ENCODE measurements around the gene CADM1. TPM values are rescaled to one million over a fixed set of nuclear protein-coding genes. Genes with fewer than 3 reads are reported as not detected.

CADM1 gene
- total RNA-seq, 1 experiment from 2014 or later = 12.9 TPM

DNA sequence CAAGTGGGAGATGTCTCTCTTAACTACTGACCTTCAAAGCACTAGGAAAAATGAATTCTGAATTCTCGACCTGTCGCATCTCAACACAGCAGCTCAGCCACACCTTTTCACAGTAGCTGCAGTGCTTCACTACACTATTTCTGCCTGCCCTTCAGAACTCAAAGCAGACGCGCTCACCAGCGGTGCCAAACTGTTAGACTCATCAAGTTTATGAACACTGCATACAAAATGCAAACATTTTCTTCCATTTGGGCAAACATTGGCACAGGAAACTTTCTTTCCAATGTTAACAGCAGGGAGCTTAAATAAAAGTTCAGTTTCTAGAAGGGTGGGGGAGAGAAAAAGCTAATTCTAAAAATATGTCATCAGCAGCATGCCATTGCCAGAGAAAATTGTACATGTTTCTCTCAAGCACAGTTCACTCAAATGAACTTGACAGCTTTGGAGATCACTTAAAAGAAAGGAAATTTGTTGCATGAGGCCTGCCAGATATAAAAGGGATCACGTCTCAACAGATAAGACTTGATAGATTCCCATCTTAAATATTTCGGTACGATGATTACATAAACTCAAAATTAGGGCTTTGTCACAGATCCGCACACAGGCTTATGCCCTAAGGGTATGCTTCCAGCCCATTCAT lies 82.7 kb downstream of the CADM1 start:
- Histone ChIP-seq H3K9me3 (ENCODE audit: low read depth, low read length, poor library complexity, severe bottlenecking) (no peaks in the 10 kb centered on the region), H3K4me3 (ENCODE audit: low read depth, low read length, poor library complexity, severe bottlenecking) (no peak overlapping the region), H3K27ac (ENCODE audit: low read depth, low read length, poor library complexity, severe bottlenecking) (no peak overlapping the region), H3K36me3 (ENCODE audit: insufficient read depth, low read length, poor library complexity, severe bottlenecking) (no peaks in the 10 kb centered on the region), H3K27me3 (replicated peaks; ENCODE audit: insufficient read depth, low read depth, low read length, poor library complexity) (no peaks in the 10 kb centered on the region), H3K4me1 (ENCODE audit: insufficient read depth, low read length, poor library complexity, severe bottlenecking) (no peaks in the 10 kb centered on the region)
- BruUV-seq (replicated peaks) = no TSS peak
- no peak for DNase-seq (ENCODE audit: low spot score)
- ChIA-PET CTCF (no interaction called here), POLR2A (ENCODE audit: low non-redundant PET) (no interaction called here)
- TF ChIP-seq, protein P1, sequence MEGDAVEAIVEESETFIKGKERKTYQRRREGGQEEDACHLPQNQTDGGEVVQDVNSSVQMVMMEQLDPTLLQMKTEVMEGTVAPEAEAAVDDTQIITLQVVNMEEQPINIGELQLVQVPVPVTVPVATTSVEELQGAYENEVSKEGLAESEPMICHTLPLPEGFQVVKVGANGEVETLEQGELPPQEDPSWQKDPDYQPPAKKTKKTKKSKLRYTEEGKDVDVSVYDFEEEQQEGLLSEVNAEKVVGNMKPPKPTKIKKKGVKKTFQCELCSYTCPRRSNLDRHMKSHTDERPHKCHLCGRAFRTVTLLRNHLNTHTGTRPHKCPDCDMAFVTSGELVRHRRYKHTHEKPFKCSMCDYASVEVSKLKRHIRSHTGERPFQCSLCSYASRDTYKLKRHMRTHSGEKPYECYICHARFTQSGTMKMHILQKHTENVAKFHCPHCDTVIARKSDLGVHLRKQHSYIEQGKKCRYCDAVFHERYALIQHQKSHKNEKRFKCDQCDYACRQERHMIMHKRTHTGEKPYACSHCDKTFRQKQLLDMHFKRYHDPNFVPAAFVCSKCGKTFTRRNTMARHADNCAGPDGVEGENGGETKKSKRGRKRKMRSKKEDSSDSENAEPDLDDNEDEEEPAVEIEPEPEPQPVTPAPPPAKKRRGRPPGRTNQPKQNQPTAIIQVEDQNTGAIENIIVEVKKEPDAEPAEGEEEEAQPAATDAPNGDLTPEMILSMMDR (conservative IDR thresholded peaks at IDR 0.05; ENCODE audit: low read depth, low read length) = no peak
- no peak for TF ChIP-seq EZH2 (IDR thresholded peaks at IDR 0.05; ENCODE audit: borderline replicate concordance, low read depth, low read length, poor library complexity, severe bottlenecking)
- intact Hi-C loops (cut with micrococcal nuclease; ENCODE audit: unreplicated experiment) = no loop called here

DNA sequence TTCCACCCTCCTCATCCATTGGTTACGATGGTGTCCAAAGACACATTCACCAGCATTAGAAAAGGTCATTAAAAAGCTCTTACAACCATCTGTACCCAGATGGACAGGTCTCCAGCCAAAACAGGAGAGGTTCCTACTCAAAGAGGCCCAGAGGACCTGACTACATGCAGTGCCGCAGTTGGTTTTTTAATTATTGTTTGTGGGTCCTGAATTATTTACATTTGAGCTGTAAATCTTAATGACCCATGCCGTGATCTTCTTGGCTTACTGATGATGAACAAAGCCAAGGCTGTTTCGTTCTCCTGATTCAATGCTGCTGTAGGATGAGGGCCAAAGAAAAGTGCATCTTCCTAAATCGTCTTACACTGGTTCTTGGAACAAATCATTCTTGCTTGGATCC lies 83.7 kb downstream of the CADM1 start:
- H3K27ac ChIP-seq (ENCODE audit: low read depth, low read length, poor library complexity, severe bottlenecking) = no peak overlapping the region
- no peaks in the 10 kb centered on the region for H3K27me3 ChIP-seq (replicated peaks; ENCODE audit: insufficient read depth, low read depth, low read length, poor library complexity)
- ChIA-PET POLR2A (ENCODE audit: low non-redundant PET) (no interaction called here), CTCF (no interaction called here)
- DNase-seq (ENCODE audit: low spot score) = no peak
- no peak overlapping the region for H3K4me3 ChIP-seq (ENCODE audit: low read depth, low read length, poor library complexity, severe bottlenecking)
- intact Hi-C loops (cut with micrococcal nuclease; ENCODE audit: unreplicated experiment) = no loop called here
- H3K4me1 ChIP-seq (ENCODE audit: insufficient read depth, low read length, poor library complexity, severe bottlenecking) = no peaks in the 10 kb centered on the region
- no peak for TF ChIP-seq EZH2 (IDR thresholded peaks at IDR 0.05; ENCODE audit: borderline replicate concordance, low read depth, low read length, poor library complexity, severe bottlenecking)
- TF ChIP-seq, protein P1 (conservative IDR thresholded peaks at IDR 0.05; ENCODE audit: low read depth, low read length) = no peak
- no peaks in the 10 kb centered on the region for H3K9me3 ChIP-seq (ENCODE audit: low read depth, low read length, poor library complexity, severe bottlenecking)
- BruUV-seq (replicated peaks) = no TSS peak
- no peaks in the 10 kb centered on the region for H3K36me3 ChIP-seq (ENCODE audit: insufficient read depth, low read length, poor library complexity, severe bottlenecking)

DNA sequence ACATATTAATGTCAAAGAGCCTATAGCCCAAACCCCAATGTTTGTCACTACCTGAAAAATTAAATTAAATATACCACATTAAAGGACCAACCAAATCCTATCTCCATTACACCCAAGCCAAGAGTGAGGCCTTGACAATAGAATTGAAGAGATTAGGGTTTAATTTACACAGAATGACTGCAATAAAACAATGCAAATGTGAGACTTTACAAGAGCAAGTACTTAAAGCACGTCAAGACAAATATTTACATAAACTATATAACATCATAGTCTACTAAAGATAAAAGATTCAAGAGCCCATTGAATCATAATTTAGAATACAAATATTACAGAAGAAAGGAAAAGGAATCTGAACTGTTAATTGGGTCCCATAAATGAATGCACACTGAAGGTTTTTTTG lies 85.6 kb downstream of the CADM1 start:
- intact Hi-C loops (cut with micrococcal nuclease; ENCODE audit: unreplicated experiment) = no loop called here
- Histone ChIP-seq H3K4me3 (ENCODE audit: low read depth, low read length, poor library complexity, severe bottlenecking) (no peak overlapping the region), H3K9me3 (ENCODE audit: low read depth, low read length, poor library complexity, severe bottlenecking) (no peaks in the 10 kb centered on the region), H3K36me3 (ENCODE audit: insufficient read depth, low read length, poor library complexity, severe bottlenecking) (no peaks in the 10 kb centered on the region), H3K27me3 (replicated peaks; ENCODE audit: insufficient read depth, low read depth, low read length, poor library complexity) (no peaks in the 10 kb centered on the region), H3K27ac (ENCODE audit: low read depth, low read length, poor library complexity, severe bottlenecking) (no peak overlapping the region), H3K4me1 (ENCODE audit: insufficient read depth, low read length, poor library complexity, severe bottlenecking) (no peaks in the 10 kb centered on the region)
- TF ChIP-seq, protein P1 (conservative IDR thresholded peaks at IDR 0.05; ENCODE audit: low read depth, low read length) = no peak
- TF ChIP-seq EZH2 (IDR thresholded peaks at IDR 0.05; ENCODE audit: borderline replicate concordance, low read depth, low read length, poor library complexity, severe bottlenecking) = no peak
- ChIA-PET POLR2A (ENCODE audit: low non-redundant PET) (no interaction called here), CTCF (no interaction called here)
- no peak for DNase-seq (ENCODE audit: low spot score)
- BruUV-seq (replicated peaks) = no TSS peak
